GM18907 (cell line): Measurements from ENCODE around the gene DVL2.
A peak's percentile ranks its signal among the peaks of the same experiment; 100 is the strongest.
"Not testable (repeated sequence)": the region's sequence is repeated elsewhere in the genome, so short reads cannot be mapped to it uniquely, and the experiment has no call there.

Source experiments
- ATAC-seq: cut with Tn5 transposase; IDR thresholded peaks from one replicate; pipeline ENCODE4 v1.9.1; 2021; ENCODE audit warnings: mild to moderate bottlenecking, moderate library complexity; ENCODE audit not compliant: unreplicated experiment

The DVL2 gene

GRCh38 chr17:7256766-7257456, 22.6 kb upstream of the DVL2 start:
- no peak for ATAC-seq

GRCh38 chr17:7254511-7254910, 20.2 kb upstream of the DVL2 start:
- ATAC-seq, result no peak

- no peak for ATAC-seq
Observed at GRCh38 chr17:7253082-7253481, 18.8 kb upstream of the DVL2 start.

GRCh38 chr17:7252176-7253043, 18.1 kb upstream of the DVL2 start, which contains the start of gene ELP5:
Gene ELP5 (plus strand): TSS chr17:7252215. CDS start chr17:7252551, 336 bp downstream.
- ATAC-seq, result peak; percentile 60

- peak; percentile 84 for ATAC-seq
Observed at GRCh38 chr17:7251661-7252175, 17.4 kb upstream of the DVL2 start, which contains the start of gene CTDNEP1. Gene CTDNEP1 (minus strand): TSS chr17:7251734. CDS start chr17:7251296, 438 bp downstream.

- no peak for ATAC-seq
Observed at GRCh38 chr17:7250695-7251627, 16.6 kb upstream of the DVL2 start.

- no peak for ATAC-seq
Observed at GRCh38 chr17:7249830-7250229, 15.5 kb upstream of the DVL2 start.

- ATAC-seq, result no peak
Observed at GRCh38 chr17:7249214-7249613, 14.9 kb upstream of the DVL2 start.

- no peak for ATAC-seq
Observed at GRCh38 chr17:7248796-7249195, 14.5 kb upstream of the DVL2 start.

GRCh38 chr17:7246779-7247178, 12.5 kb upstream of the DVL2 start:
- no peak for ATAC-seq

GRCh38 chr17:7243838-7244237, 9.5 kb upstream of the DVL2 start:
- ATAC-seq, result not testable (repeated sequence)

GRCh38 chr17:7243453-7243729, 9.1 kb upstream of the DVL2 start:
- no peak for ATAC-seq

- ATAC-seq, result peak; percentile 48
Observed at GRCh38 chr17:7242717-7243452, 8.6 kb upstream of the DVL2 start.

- peak; percentile 29 for ATAC-seq
Observed at GRCh38 chr17:7241783-7242716, 7.7 kb upstream of the DVL2 start, which contains the start of gene GABARAP. Gene GABARAP (minus strand): TSS chr17:7242449. CDS start chr17:7242330, 119 bp downstream.

- ATAC-seq, result no peak
Observed at GRCh38 chr17:7241090-7241733, 6.9 kb upstream of the DVL2 start.

GRCh38 chr17:7240375-7240774, 6.1 kb upstream of the DVL2 start:
- no peak for ATAC-seq

- peak; percentile 54 for ATAC-seq
Observed at GRCh38 chr17:7239091-7240027, 5.0 kb upstream of the DVL2 start, which contains the start of gene PHF23. Gene PHF23 (minus strand): TSS chr17:7239457. CDS start chr17:7239279, 178 bp downstream.
